Cardiac fibroblast (primary cell): ENCODE data around the gene ASAH2B.
"Not testable (repeated sequence)": the region's sequence is repeated elsewhere in the genome, so short reads cannot be mapped to it uniquely, and the experiment has no call there.

Source experiments
- DNase-seq, 2 donors: peaks; one replicate each; pipeline versions ENCODE4 v3.0.0 to v3.0.0-alpha.2; 2010; ENCODE audit warnings: low read depth in 2 of 2
- H3K4me3 ChIP-seq, 2 donors: replicated peaks in 1 of 2; 1 replicate in 1 of 2; 2 replicates in 1 of 2; pipeline ENCODE4 v1.5.1; 2011; ENCODE audit warnings: low read depth in 2 of 2, low read length in 2 of 2, mild to moderate bottlenecking in 2 of 2, moderate library complexity in 1 of 2
- CTCF ChIP-seq: IDR thresholded peaks from one replicate; pipeline ENCODE4 v1.5.1; 2011; ENCODE audit warnings: low read depth, mild to moderate bottlenecking, low read length, inconsistent platforms

The ASAH2B gene

GRCh38 chr10:50739618-50740292, at the start of gene ASAH2B:
Gene ASAH2B, plus strand, starts transcription at chr10:50739936. Its CDS starts 5,195 bp downstream, at chr10:50745131.
- peak; percentile 80 to 87 for DNase-seq
- TF ChIP-seq CTCF = no peak
- peak within 1 kb of the TSS; percentile 81 to 82 for H3K4me3 ChIP-seq

- not testable (repeated sequence) for H3K4me3 ChIP-seq, DNase-seq
Observed at GRCh38 chr10:50697819-50698218, 41.9 kb upstream of the ASAH2B start.

GRCh38 chr10:50701947-50702346, 37.8 kb upstream of the ASAH2B start:
- H3K4me3 ChIP-seq = not testable (repeated sequence)
- peak in 1 of 2 donors; percentile 60 for DNase-seq

GRCh38 chr10:50702997-50703396, 36.7 kb upstream of the ASAH2B start:
- not testable (repeated sequence) for H3K4me3 ChIP-seq, DNase-seq

GRCh38 chr10:50704436-50705079, 35.2 kb upstream of the ASAH2B start:
- peak; percentile 9 to 36 for DNase-seq
- not testable (repeated sequence) for H3K4me3 ChIP-seq

- DNase-seq, H3K4me3 ChIP-seq: not testable (repeated sequence)
Observed at GRCh38 chr10:50706006-50706405, 33.7 kb upstream of the ASAH2B start.

GRCh38 chr10:50710241-50710640, 29.5 kb upstream of the ASAH2B start:
- not testable (repeated sequence) for H3K4me3 ChIP-seq, DNase-seq

GRCh38 chr10:50723812-50724211, 15.9 kb upstream of the ASAH2B start:
- H3K4me3 ChIP-seq = not testable (repeated sequence)
- DNase-seq = peak; percentile 3 to 6

GRCh38 chr10:50728112-50728511, 11.6 kb upstream of the ASAH2B start:
- DNase-seq = not testable (repeated sequence)

GRCh38 chr10:50738987-50739617, 634 bp upstream of the ASAH2B start:
- not testable (repeated sequence) for DNase-seq
- peak overlapping the region; percentile 81 to 82 for H3K4me3 ChIP-seq

More at GRCh38 chr10:50728112-50728511, 11.6 kb upstream of the ASAH2B start:
- H3K4me3 ChIP-seq = not testable (repeated sequence)

- TF ChIP-seq CTCF = no peak
- H3K4me3 ChIP-seq = peak overlapping the region; percentile 81 to 82
- DNase-seq = peak; percentile 65 to 78
Observed at GRCh38 chr10:50740293-50740648, 535 bp downstream of the ASAH2B start.

GRCh38 chr10:50742820-50743219, 3.1 kb downstream of the ASAH2B start:
- not testable (repeated sequence) for H3K4me3 ChIP-seq, DNase-seq

GRCh38 chr10:50766774-50767513, 27.2 kb downstream of the ASAH2B start:
- DNase-seq = peak in 1 of 2 donors; percentile 43
- not testable (repeated sequence) for H3K4me3 ChIP-seq

GRCh38 chr10:50772042-50772441, 32.3 kb downstream of the ASAH2B start:
- not testable (repeated sequence) for DNase-seq, H3K4me3 ChIP-seq

GRCh38 chr10:50774868-50775267, 35.1 kb downstream of the ASAH2B start:
- peak; percentile 10 to 24 for DNase-seq
- H3K4me3 ChIP-seq = not testable (repeated sequence)
